H1 (cell line): ENCODE measurements around the gene MYO16. TPM values are rescaled to one million over a fixed set of nuclear protein-coding genes. Genes with fewer than 3 reads are reported as not detected.

ENCODE experiments used
- CTCF ChIA-PET: fragments of 300-600 bp; sonication (Branson Sonifier 250); formaldehyde crosslinking; loops from one replicate; lab custom pipeline; 2021; ENCODE audit not compliant: partially characterized antibody; lab: Charles Lee
- POLR2A ChIA-PET: fragments of 300-600 bp; sonication (Branson Sonifier 250); formaldehyde crosslinking; loops from one replicate; lab custom pipeline; 2021; ENCODE audit warnings: inconsistent platforms; ENCODE audit not compliant: partially characterized antibody; lab: Charles Lee
- DNase-seq, 2 experiments: peaks; one replicate each; pipeline versions ENCODE4 v3.0.0 to v3.0.0-alpha.2; 2010 to 2022; ENCODE audit warnings: low spot score in 2 of 2, low read depth in 1 of 2, mixed read lengths in 1 of 2
- FAIRE-seq: peaks from 2 replicates; lab custom pipeline; 2011; peaks lifted over from hg19 to GRCh38; lab: Jason Lieb, UNC
- H2AFZ ChIP-seq: 2 replicates; pipeline ENCODE4 v1.8.1; 2012; ENCODE audit warnings: low read length, inconsistent platforms
- H2AK5ac ChIP-seq: 2 replicates; pipeline ENCODE4 v1.6.1; 2013; ENCODE audit warnings: low read depth, low read length
- H2BK120ac ChIP-seq: replicated peaks from 2 replicates; pipeline ENCODE3; 2013; ENCODE audit warnings: low read depth, low read length, inconsistent platforms
- H2BK12ac ChIP-seq: 2 replicates; pipeline ENCODE4 v1.6.1; 2013; ENCODE audit warnings: low read depth, low read length
- H2BK15ac ChIP-seq: 2 replicates; pipeline ENCODE4 v1.6.1; 2013; ENCODE audit warnings: low read length
- H2BK20ac ChIP-seq: 2 replicates; pipeline ENCODE4 v1.6.1; 2013; ENCODE audit warnings: low read length
- H2BK5ac ChIP-seq: 2 replicates; pipeline ENCODE4 v1.6.1; 2013; ENCODE audit warnings: low read depth, low read length
- H3K14ac ChIP-seq: 2 replicates; pipeline ENCODE4 v1.6.1; 2013; ENCODE audit warnings: inconsistent platforms; ENCODE audit not compliant: insufficient read length
- H3K18ac ChIP-seq: 2 replicates; pipeline ENCODE4 v1.6.1; 2013; ENCODE audit warnings: low read length; ENCODE audit errors: extremely low read depth
- H3K23ac ChIP-seq: 2 replicates; pipeline ENCODE4 v1.6.1; 2013; ENCODE audit warnings: inconsistent platforms; ENCODE audit not compliant: insufficient read length
- H3K23me2 ChIP-seq: 2 replicates; pipeline ENCODE4 v1.6.1; 2013; ENCODE audit warnings: low read depth, low read length
- H3K27ac ChIP-seq: 2 replicates; pipeline ENCODE4 v1.6.1; 2011; ENCODE audit warnings: low read depth, low read length, inconsistent platforms
- H3K27me3 ChIP-seq, 4 experiments: replicated peaks in 1 of 4; 1 replicate in 1 of 4; 2 replicates in 3 of 4; pipeline versions ENCODE4 v1.6.1 to v1.8.1; 2011 to 2013; ENCODE audit warnings: low read length in 3 of 4, mild to moderate bottlenecking in 3 of 4, inconsistent platforms in 2 of 4, mixed read lengths in 2 of 4, moderate library complexity in 1 of 4; ENCODE audit not compliant: control insufficient read depth in 3 of 4, insufficient read depth in 3 of 4; ENCODE audit errors: extremely low read depth in 1 of 4
- H3K36me3 ChIP-seq, 4 experiments: 2 replicates each; pipeline versions ENCODE4 v1.6.1 to v1.8.1; 2011 to 2013; ENCODE audit warnings: mild to moderate bottlenecking in 4 of 4, low read length in 3 of 4, moderate library complexity in 2 of 4, control low read depth in 1 of 4, inconsistent platforms in 1 of 4; ENCODE audit not compliant: insufficient read depth in 4 of 4, control insufficient read depth in 2 of 4
- H3K4ac ChIP-seq: replicated peaks from 2 replicates; pipeline ENCODE3; 2013; ENCODE audit warnings: low read length, low read depth, mixed read lengths, inconsistent platforms; ENCODE audit not compliant: insufficient read length
- H3K4me1 ChIP-seq, 4 experiments: replicated peaks in 1 of 4; 1 replicate in 1 of 4; 2 replicates in 3 of 4; pipeline versions ENCODE4 v1.6.1 to v1.8.1; 2011 to 2013; ENCODE audit warnings: low read length in 3 of 4, inconsistent platforms in 2 of 4, mixed read lengths in 1 of 4; ENCODE audit not compliant: insufficient read depth in 4 of 4, control insufficient read depth in 3 of 4
- H3K4me2 ChIP-seq, 2 experiments: 2 replicates each; pipeline versions ENCODE4 v1.6.1 to v1.8.1; 2011 to 2013; ENCODE audit warnings: low read depth in 2 of 2, low read length in 2 of 2, control low read depth in 1 of 2, inconsistent platforms in 1 of 2, mild to moderate bottlenecking in 1 of 2; ENCODE audit not compliant: insufficient read depth in 1 of 2
- H3K4me3 ChIP-seq, 4 experiments: fragments of 200-600, 300-600 bp in 1 of 4; sonication (generic), shearing (Covaris generic), sonication (Bioruptor Twin) in 1 of 4; 2 replicates each; pipeline versions ENCODE4 v1.5.1 to v1.8.1; 2011 to 2016; ENCODE audit warnings: low read length in 4 of 4, low read depth in 3 of 4, control low read depth in 2 of 4, inconsistent platforms in 2 of 4, mild to moderate bottlenecking in 2 of 4, mixed read lengths in 1 of 4, moderate library complexity in 1 of 4; ENCODE audit not compliant: insufficient read depth in 2 of 4; ENCODE audit errors: extremely low read depth in 1 of 4
- H3K56ac ChIP-seq: replicated peaks from 2 replicates; pipeline ENCODE3; 2013; ENCODE audit warnings: low read depth, mild to moderate bottlenecking, mixed read lengths, low read length, inconsistent platforms; ENCODE audit not compliant: insufficient read length
- H3K79me1 ChIP-seq: 2 replicates; pipeline ENCODE4 v1.6.1; 2013; ENCODE audit warnings: low read depth, low read length, control low read depth
- H3K79me2 ChIP-seq, 2 experiments: 2 replicates each; pipeline versions ENCODE4 v1.6.1 to v1.8.1; 2012 to 2013; ENCODE audit warnings: low read length in 2 of 2, mild to moderate bottlenecking in 2 of 2, inconsistent platforms in 1 of 2; ENCODE audit not compliant: insufficient read depth in 2 of 2, control insufficient read depth in 1 of 2
- H3K9ac ChIP-seq, 4 experiments: replicated peaks in 1 of 4; 1 replicate in 1 of 4; 2 replicates in 3 of 4; pipeline versions ENCODE4 v1.6.1 to v1.8.1; 2011 to 2013; ENCODE audit warnings: low read depth in 3 of 4, low read length in 3 of 4, control low read depth in 2 of 4, mild to moderate bottlenecking in 2 of 4, moderate library complexity in 2 of 4, inconsistent platforms in 1 of 4; ENCODE audit errors: extremely low read depth in 1 of 4
- H3K9me3 ChIP-seq, 2 experiments: 2 replicates each; pipeline versions ENCODE4 v1.6.1 to v1.8.1; 2012 to 2013; ENCODE audit warnings: mild to moderate bottlenecking in 2 of 2, moderate library complexity in 2 of 2, control low read depth in 1 of 2, inconsistent platforms in 1 of 2, low read depth in 1 of 2, low read length in 1 of 2, mixed read lengths in 1 of 2; ENCODE audit not compliant: insufficient read depth in 2 of 2
- H4K20me1 ChIP-seq, 2 experiments: replicated peaks in 1 of 2; 2 replicates each; pipeline versions ENCODE3 to v1.8.1; 2011 to 2013; ENCODE audit warnings: inconsistent platforms in 2 of 2, low read length in 2 of 2, mild to moderate bottlenecking in 1 of 2; ENCODE audit not compliant: insufficient read depth in 2 of 2, control insufficient read depth in 1 of 2
- H4K5ac ChIP-seq: 2 replicates; pipeline ENCODE4 v1.6.1; 2013; ENCODE audit warnings: low read length, low read depth, mixed read lengths, inconsistent platforms; ENCODE audit not compliant: insufficient read length
- H4K8ac ChIP-seq: 2 replicates; pipeline ENCODE4 v1.8.0; 2013; ENCODE audit warnings: mild to moderate bottlenecking, moderate library complexity, low read length, inconsistent platforms; ENCODE audit not compliant: insufficient read depth; ENCODE audit errors: extremely low read depth
- H4K91ac ChIP-seq: replicated peaks from 2 replicates; pipeline ENCODE3; 2013; ENCODE audit warnings: low read length, mixed read lengths, inconsistent platforms; ENCODE audit not compliant: insufficient read length
- ATF2 ChIP-seq: IDR thresholded peaks from 2 replicates; pipeline ENCODE4 v1.6.1; 2012; ENCODE audit warnings: low read length, inconsistent platforms
- CTCF ChIP-seq, 3 experiments: IDR thresholded peaks; 1 replicate in 2 of 3; 2 replicates in 1 of 3; pipeline versions ENCODE4 v1.5.1 to v1.6.1; 2011; ENCODE audit warnings: low read length in 3 of 3, mild to moderate bottlenecking in 3 of 3, inconsistent platforms in 2 of 3, low read depth in 1 of 3, moderate library complexity in 1 of 3; ENCODE audit not compliant: insufficient read depth in 1 of 3; ENCODE audit errors: control extremely low read depth in 1 of 3
- EGR1 ChIP-seq: IDR thresholded peaks from 2 replicates; pipeline ENCODE4 v1.6.1; 2011; ENCODE audit warnings: low read depth, low read length, borderline replicate concordance
- GABPA ChIP-seq: IDR thresholded peaks from 2 replicates; pipeline ENCODE4 v1.6.1; 2011; ENCODE audit warnings: mild to moderate bottlenecking, low read length, moderate library complexity, borderline replicate concordance; ENCODE audit not compliant: insufficient read depth
- KDM1A ChIP-seq: fragments of 200-600, 300-600 bp; sonication (generic); IDR thresholded peaks from 2 replicates; pipeline ENCODE4 v1.7.1; 2016; ENCODE audit warnings: mild to moderate bottlenecking, low read length, borderline replicate concordance
- MAFK ChIP-seq: IDR thresholded peaks from 2 replicates; pipeline ENCODE4 v1.6.1; 2012; ENCODE audit warnings: low read depth, mild to moderate bottlenecking, improper control_type of control experiment, low read length
- NRF1 ChIP-seq: IDR thresholded peaks from 2 replicates; pipeline ENCODE4 v1.6.1; 2011; ENCODE audit warnings: mild to moderate bottlenecking, low read depth, low read length, improper control_type of control experiment
- SUZ12 ChIP-seq: fragments of 200-600 bp; sonication (generic); IDR thresholded peaks from 2 replicates; pipeline ENCODE4 v1.6.1; 2012; ENCODE audit warnings: mild to moderate bottlenecking, inconsistent platforms, low read length, moderate library complexity, mixed read lengths
- TBP ChIP-seq: IDR thresholded peaks from 2 replicates; pipeline ENCODE4 v1.6.1; 2011; ENCODE audit warnings: low read depth, low read length, improper control_type of control experiment
- WGBS, 2 experiments: shearing (Covaris generic) in 1 of 2; methylation state at CpG; one replicate each; pipeline versions ENCODE4 v1.1.6 to v1.1.7; 2013 to 2015; ENCODE audit warnings: low lambda C conversion rate in 2 of 2, mixed read lengths in 2 of 2, inconsistent platforms in 1 of 2, low coverage in 1 of 2, missing lambda C conversion rate in 1 of 2; ENCODE audit not compliant: insufficient replicate concordance in 2 of 2, insufficient coverage in 1 of 2, insufficient read length in 1 of 2; ENCODE audit errors: extremely low coverage in 1 of 2, missing lambda C conversion rate in 1 of 2; 5-methylcytosine and 5-hydroxymethylcytosine counted together
- polyA plus RNA-seq, 7 experiments: library from polyadenylated mRNA; depleted of rRNA in 3 of 7; stranded (reverse) in 5 of 7; unstranded in 2 of 7; fragments of >200 nt in 5 of 7; fragments of 200-250 nt in 2 of 7; gene quantifications; 1 replicate in 5 of 7; 2 replicates in 1 of 7; 4 replicates in 1 of 7; pipeline versions ENCODE4 v1.2.1 to v1.2.3, GENCODE V29; 2011 to 2013; ENCODE audit warnings: missing spikeins in 2 of 7, mixed read lengths in 2 of 7
- total RNA-seq: library from RNA; stranded (reverse); fragmentation: NEBNext Ultra II Directional; extraction: Animal tissue kit (Norgen Biotek cat#: 25700); gene quantifications from 2 replicates; pipeline ENCODE4 v1.2.1, GENCODE V29; 2021

MYO16 gene
- total and polyA plus RNA-seq, 2 of the 8 experiments (the other 6 are each of a cell fraction or from before 2014, with no cell fraction given), result 0.02 to 0.22 TPM

GRCh38 chr13:109100705-109101304, 471.4 kb downstream of the MYO16 start:
- Histone ChIP-seq H4K8ac (no peak overlapping the region), H3K4me2 (no peak overlapping the region), H4K91ac (no peak overlapping the region), H3K23me2 (no peaks in the 10 kb centered on the region), H2BK120ac (no peak overlapping the region), H3K79me1 (no peaks in the 10 kb centered on the region), H3K79me2 (no peaks in the 10 kb centered on the region), H2BK5ac (no peak overlapping the region), H2BK15ac (no peak overlapping the region), H3K36me3 (no peaks in the 10 kb centered on the region; a peak in 1 of 8 replicates), H3K9ac (no peak overlapping the region), H2BK12ac (no peak overlapping the region), H3K4ac (no peak overlapping the region), H2AK5ac (no peak overlapping the region), H2BK20ac (no peak overlapping the region), H3K14ac (no peak overlapping the region), H3K27me3 (no peaks in the 10 kb centered on the region), H4K20me1 (no peaks in the 10 kb centered on the region), H3K27ac (no peak overlapping the region), H2AFZ (peak overlapping the region; percentile 70; the same call in 1 of the 2 replicates), H3K4me1 (no peaks in the 10 kb centered on the region), H3K4me3 (no peak overlapping the region), H3K9me3 (no peaks in the 10 kb centered on the region), H3K18ac (no peak overlapping the region), H3K23ac (no peak overlapping the region), H4K5ac (no peak overlapping the region), H3K56ac (no peak overlapping the region)
- FAIRE-seq (no peak), DNase-seq (no peak)
- TF ChIP-seq ATF2 (no peak), GABPA (no peak), EGR1 (no peak), TBP (no peak), SUZ12 (no peak), MAFK (no peak), KDM1A (no peak), CTCF (IDR thresholded peaks at IDR 0.05; ENCODE audit: control extremely low read depth in 1 of 3, insufficient read depth in 1 of 3, low read depth in 1 of 3, low read length in 3 of 3) (no peak), NRF1 (no peak)
- ChIA-PET POLR2A (no interaction called here), CTCF (interaction anchor here (1.2 kb wide), 1 partner anchor 13 kb away, joined by 4 read pairs; no protein-coding TSS in a partner anchor)
- WGBS, 2 experiments, result 90% methylated on average over 8 of the region's 8 CpGs; no CpG with 5 or more reads in 1 of the 2 experiments
